HG02588 (cell line): ENCODE measurements around the gene GTSE1.
"Not testable (repeated sequence)": the region's sequence is repeated elsewhere in the genome, so short reads cannot be mapped to it uniquely, and the experiment has no call there.

Experiments used
- ATAC-seq: cut with Tn5 transposase; IDR thresholded peaks from one replicate; pipeline ENCODE4 v1.9.1; 2021; ENCODE audit warnings: mild to moderate bottlenecking, moderate library complexity; ENCODE audit not compliant: unreplicated experiment

Gene GTSE1

GRCh38 chr22:46296257-46297150 is at the start of gene GTSE1:
Gene GTSE1 (plus strand): TSS chr22:46296870. CDS start chr22:46297401, 531 bp downstream.
- peak; percentile 92 for ATAC-seq

- ATAC-seq, result no peak
These were observed 49.2 kb upstream of the GTSE1 start for GRCh38 chr22:46247443-46247975.

- ATAC-seq, result peak; percentile 81
These were observed 46.5 kb upstream of the GTSE1 start, which contains the start of gene CDPF1 for GRCh38 chr22:46250035-46250782. Gene CDPF1 (minus strand): TSS chr22:46250293. CDS start chr22:46248284, 2,009 bp downstream.

GRCh38 chr22:46250783-46251125 is 45.9 kb upstream of the GTSE1 start:
- ATAC-seq, result peak; percentile 15

- ATAC-seq, result no peak
These were observed 45.4 kb upstream of the GTSE1 start for GRCh38 chr22:46251266-46251665.

- ATAC-seq, result no peak
These were observed 44.8 kb upstream of the GTSE1 start for GRCh38 chr22:46251816-46252380.

- ATAC-seq, result no peak
These were observed 40.2 kb upstream of the GTSE1 start for GRCh38 chr22:46256358-46256958.

GRCh38 chr22:46259374-46259773 is 37.3 kb upstream of the GTSE1 start:
- no peak for ATAC-seq

- no peak for ATAC-seq
These were observed 36.6 kb upstream of the GTSE1 start for GRCh38 chr22:46260038-46260437.

GRCh38 chr22:46262449-46263215 is 34.0 kb upstream of the GTSE1 start:
- no peak for ATAC-seq

GRCh38 chr22:46263216-46263590 is 33.5 kb upstream of the GTSE1 start, which contains the start of gene PKDREJ:
Gene PKDREJ (minus strand): TSS chr22:46263343. CDS start chr22:46263322, 21 bp downstream.
- ATAC-seq, result no peak

GRCh38 chr22:46264520-46264919 is 32.1 kb upstream of the GTSE1 start:
- ATAC-seq, result not testable (repeated sequence)

- ATAC-seq, result not testable (repeated sequence)
These were observed 31.0 kb upstream of the GTSE1 start for GRCh38 chr22:46265627-46266026.

GRCh38 chr22:46267431-46268279 is 29.0 kb upstream of the GTSE1 start, which contains the start of gene TTC38:
Gene TTC38 (plus strand): TSS chr22:46268008. CDS start chr22:46268040, 32 bp downstream.
- peak; percentile 88 for ATAC-seq

GRCh38 chr22:46269564-46269963 is 27.1 kb upstream of the GTSE1 start:
- no peak for ATAC-seq

- no peak for ATAC-seq
These were observed 24.5 kb upstream of the GTSE1 start for GRCh38 chr22:46272196-46272595.

GRCh38 chr22:46272762-46273431 is 23.8 kb upstream of the GTSE1 start:
- ATAC-seq, result no peak

GRCh38 chr22:46273432-46274148 is 23.1 kb upstream of the GTSE1 start:
- no peak for ATAC-seq
